Activated CD4-positive, alpha-beta T cell treated with anti-CD3 and anti-CD28 coated beads for 24 hours (primary cell): ENCODE results near the gene GCNT3.
"Not testable (repeated sequence)": the region's sequence is repeated elsewhere in the genome, so short reads cannot be mapped to it uniquely, and the experiment has no call there.

ENCODE experiments used
- DNase-seq, 2 donors: peaks; one replicate each; pipeline ENCODE4 v3.0.0-alpha.2; 2020; ENCODE audit warnings: low read depth in 2 of 2

The GCNT3 gene

GRCh38 chr15:59618406-59618805 lies 6.8 kb downstream of the GCNT3 start:
- DNase-seq = no peak

- DNase-seq = peak in 1 of 2 donors; percentile 30
Observed at GRCh38 chr15:59622289-59622688, 10.7 kb downstream of the GCNT3 start.

GRCh38 chr15:59632714-59633113 lies 21.1 kb downstream of the GCNT3 start:
- DNase-seq = no peak

GRCh38 chr15:59636184-59636583 lies 24.6 kb downstream of the GCNT3 start:
- DNase-seq = no peak

- not testable (repeated sequence) for DNase-seq
Observed at GRCh38 chr15:59637507-59637906, 25.9 kb downstream of the GCNT3 start.

- DNase-seq = no peak
Observed at GRCh38 chr15:59642351-59642750, 30.8 kb downstream of the GCNT3 start.

GRCh38 chr15:59644756-59645155 lies 33.2 kb downstream of the GCNT3 start:
- no peak for DNase-seq

- not testable (repeated sequence) for DNase-seq
Observed at GRCh38 chr15:59645812-59646211, 34.2 kb downstream of the GCNT3 start.

- DNase-seq = no peak
Observed at GRCh38 chr15:59646277-59646676, 34.7 kb downstream of the GCNT3 start.

GRCh38 chr15:59647085-59647484 lies 35.5 kb downstream of the GCNT3 start:
- no peak for DNase-seq

- DNase-seq = no peak
Observed at GRCh38 chr15:59649603-59650002, 38.0 kb downstream of the GCNT3 start.

- DNase-seq = no peak
Observed at GRCh38 chr15:59654046-59654445, 42.5 kb downstream of the GCNT3 start.

- peak; percentile 88 to 94 for DNase-seq
Observed at GRCh38 chr15:59656897-59657634, 45.5 kb downstream of the GCNT3 start, which contains the start of gene GTF2A2. TSS of gene GTF2A2 (minus strand) at chr15:59657515. CDS start at chr15:59652277, 5,238 bp downstream.

- DNase-seq = no peak
Observed at GRCh38 chr15:59657635-59658125, 46.1 kb downstream of the GCNT3 start.

GRCh38 chr15:59659366-59659765 lies 47.8 kb downstream of the GCNT3 start:
- DNase-seq = no peak

- no peak for DNase-seq
Observed at GRCh38 chr15:59662260-59662659, 50.7 kb downstream of the GCNT3 start.

GRCh38 chr15:59668556-59668955 lies 57.0 kb downstream of the GCNT3 start:
- no peak for DNase-seq
